Upper lobe of left lung (tissue), 6 donors: ENCODE results near the gene MMP20. TPM values are rescaled to one million over a fixed set of nuclear protein-coding genes. Genes with fewer than 3 reads are reported as not detected.

Source experiments
- ATAC-seq, 2 donors: fragments of 200-7000 bp; cut with Tn5 transposase; one replicate each; pipeline ENCODE4 v1.9.1; 2022; ENCODE audit warnings: mild to moderate bottlenecking in 2 of 2, moderate library complexity in 2 of 2; ENCODE audit not compliant: low FRiP score in 2 of 2
- DNase-seq, 2 donors: peaks; one replicate each; pipeline ENCODE4 v3.0.0-alpha.2; 2019 to 2020
- H3K27ac ChIP-seq, 4 donors: fragments of 200-600 bp; sonication (generic); one replicate each; pipeline ENCODE4 v1.5.1; 2016 to 2019
- H3K27me3 ChIP-seq, 4 donors: fragments of 200-600 bp; sonication (generic); one replicate each; pipeline ENCODE4 v1.5.1; 2017 to 2019
- H3K36me3 ChIP-seq, 4 donors: fragments of 200-600 bp; sonication (generic); one replicate each; pipeline ENCODE4 v1.5.1; 2016 to 2019
- H3K4me1 ChIP-seq, 4 donors: fragments of 200-600 bp; sonication (generic); one replicate each; pipeline ENCODE4 v1.5.1; 2018 to 2019
- H3K4me3 ChIP-seq, 4 donors: fragments of 200-600 bp; sonication (generic); one replicate each; pipeline ENCODE4 v1.5.1; 2017 to 2019; ENCODE audit warnings: mild to moderate bottlenecking in 2 of 4, moderate library complexity in 1 of 4
- H3K9me3 ChIP-seq, 4 donors: fragments of 200-600 bp; sonication (generic); one replicate each; pipeline ENCODE4 v1.5.1; 2018 to 2019
- CTCF ChIP-seq, 6 experiments: fragments of 450-650 bp in 4 of 6; fragments of 200-600 bp in 2 of 6; sonication (generic) in 2 of 6; IDR thresholded peaks; one replicate each; pipeline ENCODE4 v1.5.1; 2016 to 2019; ENCODE audit warnings: antibody characterized with exemption in 6 of 6
- EP300 ChIP-seq, 4 donors: sonication (generic); formaldehyde crosslinking; IDR thresholded peaks; one replicate each; pipeline ENCODE4 v1.5.1; 2017; ENCODE audit warnings: antibody characterized with exemption in 4 of 4, control low read depth in 2 of 4
- POLR2A ChIP-seq, 4 donors: fragments of 450-650 bp; IDR thresholded peaks; one replicate each; pipeline ENCODE4 v1.5.1; 2016 to 2017; ENCODE audit warnings: antibody characterized with exemption in 4 of 4, mild to moderate bottlenecking in 2 of 4
- POLR2AphosphoS5 ChIP-seq, 2 donors: sonication (generic); formaldehyde crosslinking; IDR thresholded peaks; one replicate each; pipeline ENCODE4 v1.5.1; 2017; ENCODE audit warnings: antibody characterized with exemption in 2 of 2
- WGBS, 2 donors: methylation state at CpG; one replicate each; pipeline ENCODE4 v1.1.5; 2017 to 2018; 5-methylcytosine and 5-hydroxymethylcytosine counted together
- total RNA-seq, 6 donors: library from RNA; depleted of rRNA in 4 of 6; stranded (reverse); fragments of >200 nt in 4 of 6; gene quantifications; one replicate each; pipeline versions ENCODE4 v1.1.0 to v1.2.1, GENCODE V29; 2016 to 2021
- donor health status: DM: no; HTN: no; CAD: no; lungs with moderate emphysema.
- donor health status: DM: no; HTN: yes; CAD: no; lungs with severe emphysema.

MMP20 gene
- total RNA-seq = not detected

- no peak within 1 kb of the TSS for H3K27ac ChIP-seq
- no peak for DNase-seq
- peaks cover 0 to 6% (median 0%) of the 10 kb centered on the region in 4 donors for H3K4me1 ChIP-seq
- ATAC-seq = no peak
- no peaks in the 10 kb centered on the region for H3K27me3 ChIP-seq
- no peaks in the 10 kb centered on the region for H3K36me3 ChIP-seq
- H3K4me3 ChIP-seq = no peak within 1 kb of the TSS
- no peaks in the 10 kb centered on the region for H3K9me3 ChIP-seq
- no peak for TF ChIP-seq CTCF (IDR thresholded peaks at IDR 0.05)
- TF ChIP-seq POLR2AphosphoS5 (IDR thresholded peaks at IDR 0.05) = no peak
- TF ChIP-seq POLR2A (IDR thresholded peaks at IDR 0.05) = no peak
- 88 to 91% methylated on average over 5 of the region's 5 CpGs for WGBS, 2 donors
Observed at GRCh38 chr11:102625177-102625576, at the start of gene MMP20. MMP20 (minus strand) TSS chr11:102625332; CDS start chr11:102625319, 13 bp downstream.

GRCh38 chr11:102669664-102670063 lies 44.5 kb upstream of the MMP20 start:
- 76 to 81% methylated on average over 3 of the region's 3 CpGs for WGBS, 2 donors
- ATAC-seq (no peak), DNase-seq (no peak)
- Histone ChIP-seq H3K4me3 (no peak overlapping the region), H3K9me3 (no peaks in the 10 kb centered on the region), H3K4me1 (peaks cover 0 to 3% (median 0%) of the 10 kb centered on the region in 4 donors), H3K27ac (no peak overlapping the region), H3K36me3 (no peaks in the 10 kb centered on the region), H3K27me3 (no peaks in the 10 kb centered on the region)
- TF ChIP-seq POLR2A (IDR thresholded peaks at IDR 0.05) = no peak
- TF ChIP-seq POLR2AphosphoS5 (IDR thresholded peaks at IDR 0.05) = no peak
- no peak for TF ChIP-seq EP300 (IDR thresholded peaks at IDR 0.05)
- no peak for TF ChIP-seq CTCF (IDR thresholded peaks at IDR 0.05)

- DNase-seq = no peak
- TF ChIP-seq EP300 (IDR thresholded peaks at IDR 0.05) = no peak
- TF ChIP-seq CTCF (IDR thresholded peaks at IDR 0.05) = peak; percentile 59 to 83 (median 73)
- peaks cover 0 to 3% (median 0%) of the 10 kb centered on the region in 4 donors for H3K4me1 ChIP-seq
- WGBS, 2 donors = 12 to 16% methylated on average over 4 of the region's 4 CpGs
- no peak overlapping the region for H3K27ac ChIP-seq
- ATAC-seq = peak in 1 of 2 donors; percentile 49
- H3K9me3 ChIP-seq = no peaks in the 10 kb centered on the region
- no peaks in the 10 kb centered on the region for H3K27me3 ChIP-seq
- H3K4me3 ChIP-seq = no peak overlapping the region
- no peaks in the 10 kb centered on the region for H3K36me3 ChIP-seq
Observed at GRCh38 chr11:102666331-102666957, 41.3 kb upstream of the MMP20 start.

GRCh38 chr11:102664001-102664752 lies 39.0 kb upstream of the MMP20 start:
- ATAC-seq = no peak
- WGBS, 2 donors = 85 to 90% methylated on average over 11 to 13 of the region's 13 CpGs

More at GRCh38 chr11:102664001-102664752, 39.0 kb upstream of the MMP20 start:
- no peaks in the 10 kb centered on the region for H3K36me3 ChIP-seq
- H3K27me3 ChIP-seq = no peaks in the 10 kb centered on the region
- H3K4me3 ChIP-seq = no peak overlapping the region
- TF ChIP-seq EP300 (IDR thresholded peaks at IDR 0.05) (no peak), POLR2A (IDR thresholded peaks at IDR 0.05) (no peak), CTCF (IDR thresholded peaks at IDR 0.05) (no peak), POLR2AphosphoS5 (IDR thresholded peaks at IDR 0.05) (no peak)
- H3K27ac ChIP-seq = no peak overlapping the region
- H3K9me3 ChIP-seq = no peaks in the 10 kb centered on the region
- H3K4me1 ChIP-seq = peaks cover 0 to 3% (median 0%) of the 10 kb centered on the region in 4 donors
- peak in 1 of 2 donors; percentile 10 for DNase-seq
